ENCODE data around the gene SLC12A4.
"Not testable (repeated sequence)": the region's sequence is repeated elsewhere in the genome, so short reads cannot be mapped to it uniquely, and the experiment has no call there.

SLC12A4 gene

DNA sequence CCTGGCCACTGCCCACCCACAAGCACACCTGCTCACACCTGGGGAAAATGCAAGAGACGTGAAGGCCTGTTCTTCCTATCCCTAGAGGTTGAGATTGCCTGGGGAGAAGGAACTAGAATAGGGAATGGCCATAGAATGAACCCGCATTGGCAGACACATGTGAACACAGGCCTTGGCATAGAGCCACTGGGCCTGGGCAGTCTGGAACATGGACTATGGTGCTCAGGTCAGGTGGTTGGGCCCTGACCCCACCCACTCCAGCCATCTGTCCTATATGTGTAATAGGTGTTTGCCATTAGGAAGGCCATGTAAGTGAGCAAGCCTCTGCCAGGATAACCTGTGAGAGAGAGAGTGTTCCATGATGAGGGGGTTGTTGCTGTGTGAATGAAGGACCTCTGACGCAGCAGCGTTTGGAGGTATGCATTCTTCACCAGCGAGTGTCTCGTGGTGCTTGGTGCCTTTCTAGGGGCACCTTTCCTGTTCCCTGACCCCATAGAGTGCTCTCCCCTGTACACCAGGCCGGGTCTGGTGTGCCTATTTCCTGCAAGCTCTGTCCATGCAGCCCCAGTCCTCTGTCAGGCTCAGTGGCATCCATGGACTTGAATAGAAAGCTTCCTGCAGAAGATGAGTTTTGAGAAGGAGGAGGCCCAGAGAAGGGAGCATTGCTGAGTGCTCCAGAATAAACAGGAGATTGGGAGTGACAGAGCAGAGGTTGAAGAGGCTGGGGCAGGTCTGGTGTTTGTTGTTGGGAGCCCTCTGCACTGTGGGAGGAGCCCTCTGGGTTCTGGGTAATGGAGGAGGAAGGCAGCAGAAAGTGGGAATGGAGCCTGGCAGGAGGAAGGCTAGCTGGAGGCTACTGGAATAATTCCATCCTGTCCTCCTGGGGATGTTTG is 52.4 kb downstream of the SLC12A4 start:
- TF ChIP-seq, protein P1, sequence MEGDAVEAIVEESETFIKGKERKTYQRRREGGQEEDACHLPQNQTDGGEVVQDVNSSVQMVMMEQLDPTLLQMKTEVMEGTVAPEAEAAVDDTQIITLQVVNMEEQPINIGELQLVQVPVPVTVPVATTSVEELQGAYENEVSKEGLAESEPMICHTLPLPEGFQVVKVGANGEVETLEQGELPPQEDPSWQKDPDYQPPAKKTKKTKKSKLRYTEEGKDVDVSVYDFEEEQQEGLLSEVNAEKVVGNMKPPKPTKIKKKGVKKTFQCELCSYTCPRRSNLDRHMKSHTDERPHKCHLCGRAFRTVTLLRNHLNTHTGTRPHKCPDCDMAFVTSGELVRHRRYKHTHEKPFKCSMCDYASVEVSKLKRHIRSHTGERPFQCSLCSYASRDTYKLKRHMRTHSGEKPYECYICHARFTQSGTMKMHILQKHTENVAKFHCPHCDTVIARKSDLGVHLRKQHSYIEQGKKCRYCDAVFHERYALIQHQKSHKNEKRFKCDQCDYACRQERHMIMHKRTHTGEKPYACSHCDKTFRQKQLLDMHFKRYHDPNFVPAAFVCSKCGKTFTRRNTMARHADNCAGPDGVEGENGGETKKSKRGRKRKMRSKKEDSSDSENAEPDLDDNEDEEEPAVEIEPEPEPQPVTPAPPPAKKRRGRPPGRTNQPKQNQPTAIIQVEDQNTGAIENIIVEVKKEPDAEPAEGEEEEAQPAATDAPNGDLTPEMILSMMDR (IDR thresholded peaks at IDR 0.05; ENCODE audit: low read depth, low read length, missing control alignments), result no peak
- no peak for DNase-seq (ENCODE audit: low read depth)
- H3K4me3 ChIP-seq (ENCODE audit: low read depth, low read length), result no peak overlapping the region

DNA sequence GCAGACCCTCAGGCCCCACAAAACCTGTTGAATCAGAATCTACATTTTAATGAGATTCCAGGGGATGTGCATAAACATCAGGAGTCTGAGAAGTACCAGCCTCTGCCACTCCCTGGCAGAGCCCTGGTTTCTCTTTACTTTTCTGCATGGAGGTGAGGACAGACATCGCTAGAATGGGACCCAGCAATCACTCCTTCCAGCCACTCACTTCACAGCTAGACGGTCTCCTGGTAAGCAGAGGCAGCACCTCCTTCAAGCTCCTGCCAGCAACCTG is 53.0 kb downstream of the SLC12A4 start:
- DNase-seq (ENCODE audit: low read depth); H3K4me3 ChIP-seq (ENCODE audit: low read depth, low read length): not testable (repeated sequence)

DNA sequence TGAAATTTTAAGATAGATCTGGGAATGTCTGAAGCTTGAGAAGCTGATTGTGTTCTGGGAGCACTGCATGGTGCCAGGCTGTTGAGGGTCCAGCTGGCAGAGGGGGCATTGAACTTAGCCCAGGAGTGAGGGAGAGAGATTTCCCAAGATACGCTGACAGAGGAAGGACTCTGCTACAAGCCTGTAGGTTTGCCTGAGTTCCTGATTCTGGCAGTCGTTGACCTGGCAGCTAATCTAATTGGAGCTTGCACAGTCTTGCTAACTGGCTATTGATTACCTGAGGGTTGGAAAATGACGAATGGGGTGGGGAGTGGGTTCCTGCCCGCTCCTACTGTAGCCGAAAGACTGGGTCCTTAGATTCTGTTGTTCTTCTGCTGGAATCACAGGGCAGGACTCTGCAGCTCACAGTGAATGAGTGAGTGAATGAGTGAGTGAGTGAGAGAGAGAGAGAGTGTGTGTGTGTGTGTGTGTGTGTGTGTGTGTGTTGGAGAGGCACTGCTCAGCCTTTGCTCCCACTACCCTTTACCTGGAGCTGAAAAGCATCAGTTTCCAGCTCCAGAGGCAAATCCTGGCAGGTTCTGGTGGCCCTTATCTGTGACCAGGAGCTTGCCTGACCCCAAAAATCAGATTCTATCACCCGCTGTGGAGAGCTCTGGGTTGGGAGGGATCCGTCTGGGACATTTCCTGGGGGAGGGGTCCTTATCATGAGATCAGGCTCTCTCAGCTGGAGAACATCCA is 53.5 kb downstream of the SLC12A4 start:
- no peak for DNase-seq (ENCODE audit: low read depth)
- TF ChIP-seq, protein P1 (IDR thresholded peaks at IDR 0.05; ENCODE audit: low read depth, low read length, missing control alignments), result no peak
- no peak overlapping the region for H3K4me3 ChIP-seq (ENCODE audit: low read depth, low read length)

DNA sequence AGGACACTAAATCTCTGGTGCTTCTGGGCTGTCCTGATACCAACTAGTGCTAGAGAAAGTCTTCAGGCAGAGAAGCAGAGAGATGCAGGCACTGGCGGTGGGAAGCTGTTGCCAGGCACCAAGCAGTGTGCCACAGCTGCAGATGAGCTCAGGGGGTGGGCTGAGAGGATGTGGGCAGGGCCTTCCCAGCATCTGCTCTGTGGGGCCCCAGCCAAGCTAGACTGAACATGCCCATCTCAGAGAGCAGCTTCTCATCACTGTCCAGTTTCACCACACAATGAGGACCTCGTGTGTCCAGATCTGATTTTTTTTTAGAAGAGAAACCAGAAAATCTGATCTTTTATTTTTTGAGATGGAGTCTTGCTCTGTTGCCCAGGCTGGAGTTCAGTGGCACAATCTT is 58.3 kb downstream of the SLC12A4 start:
- H3K4me3 ChIP-seq (ENCODE audit: low read depth, low read length), result no peak overlapping the region
- TF ChIP-seq, protein P1 (IDR thresholded peaks at IDR 0.05; ENCODE audit: low read depth, low read length, missing control alignments), result no peak
- no peak for DNase-seq (ENCODE audit: low read depth)

DNA sequence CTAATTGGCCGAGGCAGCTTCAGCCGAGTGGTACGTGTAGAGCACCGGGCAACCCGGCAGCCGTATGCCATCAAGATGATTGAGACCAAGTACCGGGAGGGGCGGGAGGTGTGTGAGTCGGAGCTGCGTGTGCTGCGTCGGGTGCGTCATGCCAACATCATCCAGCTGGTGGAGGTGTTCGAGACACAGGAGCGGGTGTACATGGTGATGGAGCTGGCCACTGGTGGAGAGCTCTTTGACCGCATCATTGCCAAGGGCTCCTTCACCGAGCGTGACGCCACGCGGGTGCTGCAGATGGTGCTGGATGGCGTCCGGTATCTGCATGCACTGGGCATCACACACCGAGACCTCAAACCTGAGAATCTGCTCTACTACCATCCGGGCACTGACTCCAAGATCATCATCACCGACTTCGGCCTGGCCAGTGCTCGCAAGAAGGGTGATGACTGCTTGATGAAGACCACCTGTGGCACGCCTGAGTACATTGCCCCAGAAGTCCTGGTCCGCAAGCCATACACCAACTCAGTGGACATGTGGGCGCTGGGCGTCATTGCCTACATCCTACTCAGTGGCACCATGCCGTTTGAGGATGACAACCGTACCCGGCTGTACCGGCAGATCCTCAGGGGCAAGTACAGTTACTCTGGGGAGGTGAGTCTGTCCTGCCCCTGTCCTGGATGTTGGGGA is 59.2 kb downstream of the SLC12A4 start:
- H3K4me3 ChIP-seq (ENCODE audit: low read depth, low read length), result no peak overlapping the region
- DNase-seq (ENCODE audit: low read depth), result no peak
- TF ChIP-seq, protein P1 (IDR thresholded peaks at IDR 0.05; ENCODE audit: low read depth, low read length, missing control alignments), result no peak

DNA sequence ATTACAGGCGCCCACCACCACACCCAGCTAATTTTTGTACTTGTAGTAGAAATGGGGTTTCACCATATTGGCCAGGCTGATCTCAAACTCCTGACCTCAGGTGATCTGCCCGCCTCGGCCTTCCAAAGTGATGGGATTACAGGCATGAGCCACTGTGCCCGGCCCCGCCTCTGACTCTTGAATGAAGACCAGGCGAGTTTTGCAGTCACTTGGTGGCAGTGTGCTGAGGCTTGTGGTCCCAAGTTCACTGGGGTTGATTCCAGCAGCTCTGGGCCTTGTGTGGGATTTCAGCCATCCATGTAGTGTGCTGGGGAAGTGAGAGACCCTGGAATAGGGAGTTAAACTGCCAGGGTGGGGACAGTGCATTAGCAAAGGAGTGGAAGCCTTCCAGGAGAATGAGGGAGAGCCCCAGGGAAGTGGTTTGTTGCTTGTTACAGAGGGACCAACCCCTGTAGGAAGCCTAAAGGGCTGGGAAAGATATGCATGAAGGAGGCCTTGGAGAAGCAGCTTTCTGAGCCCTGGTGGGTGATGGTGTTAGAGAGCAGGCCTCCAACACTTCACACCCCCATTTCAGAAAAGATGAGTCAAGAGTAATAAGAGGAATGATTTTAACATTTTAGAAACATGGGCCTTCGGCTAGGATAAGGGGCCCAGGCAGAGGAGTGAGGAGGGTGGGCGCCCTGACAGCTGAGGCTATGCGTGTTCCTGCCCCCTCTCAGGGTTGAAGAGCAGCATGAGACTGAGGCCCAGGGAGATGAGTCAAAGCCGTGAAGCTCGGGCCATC is 60.8 kb downstream of the SLC12A4 start:
- H3K4me3 ChIP-seq (ENCODE audit: low read depth, low read length), result no peak overlapping the region
- TF ChIP-seq, protein P1 (IDR thresholded peaks at IDR 0.05; ENCODE audit: low read depth, low read length, missing control alignments), result no peak
- DNase-seq (ENCODE audit: low read depth), result no peak

DNA sequence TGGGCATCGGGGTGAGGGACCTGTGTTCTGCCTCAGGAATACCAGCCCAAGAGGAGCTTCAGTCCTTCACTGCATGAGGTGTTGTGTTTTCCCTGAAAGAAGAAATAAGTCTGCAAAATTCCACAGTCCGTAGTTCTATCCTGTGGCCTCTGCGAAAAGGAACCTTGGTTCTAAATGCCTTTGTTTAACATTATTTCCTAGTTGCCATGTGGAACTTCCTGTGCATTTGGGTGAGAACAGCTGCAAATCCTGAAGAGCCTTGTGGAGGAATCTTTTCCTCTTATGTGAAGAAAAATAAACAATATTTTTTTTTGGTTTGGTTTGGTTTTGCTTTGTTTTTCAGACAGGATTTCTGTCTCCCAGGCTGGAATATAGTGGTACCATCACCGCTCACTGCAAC is 65.6 kb downstream of the SLC12A4 start:
- DNase-seq (ENCODE audit: low read depth), result no peak
- TF ChIP-seq, protein P1 (IDR thresholded peaks at IDR 0.05; ENCODE audit: low read depth, low read length, missing control alignments), result no peak
- no peak overlapping the region for H3K4me3 ChIP-seq (ENCODE audit: low read depth, low read length)
